Gastroesophageal sphincter (tissue), 4 donors: ENCODE results near the gene TFF1. TPM values are rescaled to one million over a fixed set of nuclear protein-coding genes. Genes with fewer than 3 reads are reported as not detected.

Experiments
- ATAC-seq: fragments of 150-250 bp; one replicate; pipeline ENCODE4 v1.9.1; 2016; ENCODE audit warnings: mild to moderate bottlenecking, moderate library complexity
- H3K27ac ChIP-seq, 4 donors: fragments of 200-600 bp; sonication (generic) in 3 of 4; 1 replicate in 3 of 4; 2 replicates in 1 of 4; pipeline ENCODE4 v1.5.1; 2016 to 2019
- H3K27me3 ChIP-seq: fragments of 200-600 bp; sonication (generic); one replicate; pipeline ENCODE4 v1.5.1; 2019
- H3K36me3 ChIP-seq, 2 donors: fragments of 200-600 bp; sonication (generic); one replicate each; pipeline ENCODE4 v1.5.1; 2019; ENCODE audit warnings: control low read depth in 1 of 2
- H3K4me1 ChIP-seq, 3 donors: fragments of 200-600 bp; sonication (generic); 1 replicate in 2 of 3; 2 replicates in 1 of 3; pipeline ENCODE4 v1.5.1; 2016 to 2019; ENCODE audit warnings: control low read depth in 2 of 3
- H3K4me3 ChIP-seq, 2 donors: fragments of 200-600 bp; sonication (generic); one replicate each; pipeline ENCODE4 v1.5.1; 2019; ENCODE audit warnings: mild to moderate bottlenecking in 1 of 2, moderate library complexity in 1 of 2
- H3K9me3 ChIP-seq, 3 donors: fragments of 200-600 bp; sonication (generic); one replicate each; pipeline ENCODE4 v1.5.1; 2017 to 2019; ENCODE audit warnings: control low read depth in 2 of 3
- EP300 ChIP-seq: sonication (generic); formaldehyde crosslinking; IDR thresholded peaks from one replicate; pipeline ENCODE4 v1.6.1; 2017; ENCODE audit warnings: antibody characterized with exemption, mild to moderate bottlenecking
- POLR2A ChIP-seq, 2 donors: fragments of 450-650 bp; IDR thresholded peaks; one replicate each; pipeline ENCODE4 v1.6.1; 2017; ENCODE audit warnings: antibody characterized with exemption in 2 of 2, mild to moderate bottlenecking in 2 of 2, moderate library complexity in 1 of 2
- POLR2AphosphoS5 ChIP-seq: sonication (generic); formaldehyde crosslinking; IDR thresholded peaks from one replicate; pipeline ENCODE4 v1.6.1; 2017; ENCODE audit warnings: antibody characterized with exemption
- WGBS, 2 donors: methylation state at CpG; one replicate each; pipeline ENCODE4 v1.1.5; 2018; ENCODE audit warnings: low coverage in 1 of 2; 5-methylcytosine and 5-hydroxymethylcytosine counted together
- total RNA-seq, 4 donors: library from RNA; depleted of rRNA; stranded (reverse); fragments of >200 nt; gene quantifications; one replicate each; pipeline ENCODE4 v1.1.0, GENCODE V29; 2016
- TF ChIP-seq, protein P1 (sequence below), 4 experiments: fragments of 200-600 bp in 2 of 4; fragments of 450-650 bp in 2 of 4; sonication (generic) in 1 of 4; IDR thresholded peaks; one replicate each; pipeline ENCODE4 v1.5.1; 2017 to 2019; ENCODE audit warnings: antibody characterized with exemption in 4 of 4, mild to moderate bottlenecking in 2 of 4, moderate library complexity in 2 of 4

TFF1 gene
- total RNA-seq, 4 donors from 2014 or later: not detected

DNA sequence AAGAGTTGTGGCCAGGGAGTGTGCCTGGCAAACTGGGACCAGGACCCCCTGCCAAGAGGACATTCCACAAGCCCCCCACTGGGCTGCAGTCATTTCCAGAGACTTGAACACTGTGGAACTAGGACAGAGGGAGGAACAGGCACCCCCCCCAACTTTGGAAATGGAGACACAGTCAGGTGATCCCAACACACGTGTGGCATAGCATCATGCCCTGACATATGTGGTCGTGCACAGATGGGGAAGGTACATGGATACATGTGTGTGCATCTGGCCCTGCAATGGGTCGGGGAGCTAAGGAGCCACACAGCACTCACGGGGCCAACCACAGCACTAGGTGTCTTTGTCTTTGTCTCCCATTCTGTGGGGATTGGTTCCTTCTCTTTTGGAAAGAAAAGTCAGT lies 44.5 kb downstream of the TFF1 start:
- Histone ChIP-seq H3K36me3 (no peaks in the 10 kb centered on the region), H3K4me1 (no peaks in the 10 kb centered on the region), H3K4me3 (no peak overlapping the region), H3K27ac (no peak overlapping the region), H3K27me3 (peaks cover 29% of the 10 kb centered on the region), H3K9me3 (no peaks in the 10 kb centered on the region)
- 90 to 96% methylated on average over 4 of the region's 4 CpGs for WGBS, 2 donors
- no peak for ATAC-seq
- TF ChIP-seq, protein P1, sequence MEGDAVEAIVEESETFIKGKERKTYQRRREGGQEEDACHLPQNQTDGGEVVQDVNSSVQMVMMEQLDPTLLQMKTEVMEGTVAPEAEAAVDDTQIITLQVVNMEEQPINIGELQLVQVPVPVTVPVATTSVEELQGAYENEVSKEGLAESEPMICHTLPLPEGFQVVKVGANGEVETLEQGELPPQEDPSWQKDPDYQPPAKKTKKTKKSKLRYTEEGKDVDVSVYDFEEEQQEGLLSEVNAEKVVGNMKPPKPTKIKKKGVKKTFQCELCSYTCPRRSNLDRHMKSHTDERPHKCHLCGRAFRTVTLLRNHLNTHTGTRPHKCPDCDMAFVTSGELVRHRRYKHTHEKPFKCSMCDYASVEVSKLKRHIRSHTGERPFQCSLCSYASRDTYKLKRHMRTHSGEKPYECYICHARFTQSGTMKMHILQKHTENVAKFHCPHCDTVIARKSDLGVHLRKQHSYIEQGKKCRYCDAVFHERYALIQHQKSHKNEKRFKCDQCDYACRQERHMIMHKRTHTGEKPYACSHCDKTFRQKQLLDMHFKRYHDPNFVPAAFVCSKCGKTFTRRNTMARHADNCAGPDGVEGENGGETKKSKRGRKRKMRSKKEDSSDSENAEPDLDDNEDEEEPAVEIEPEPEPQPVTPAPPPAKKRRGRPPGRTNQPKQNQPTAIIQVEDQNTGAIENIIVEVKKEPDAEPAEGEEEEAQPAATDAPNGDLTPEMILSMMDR (IDR thresholded peaks at IDR 0.05): no peak
- TF ChIP-seq POLR2AphosphoS5 (no peak), EP300 (no peak)

DNA sequence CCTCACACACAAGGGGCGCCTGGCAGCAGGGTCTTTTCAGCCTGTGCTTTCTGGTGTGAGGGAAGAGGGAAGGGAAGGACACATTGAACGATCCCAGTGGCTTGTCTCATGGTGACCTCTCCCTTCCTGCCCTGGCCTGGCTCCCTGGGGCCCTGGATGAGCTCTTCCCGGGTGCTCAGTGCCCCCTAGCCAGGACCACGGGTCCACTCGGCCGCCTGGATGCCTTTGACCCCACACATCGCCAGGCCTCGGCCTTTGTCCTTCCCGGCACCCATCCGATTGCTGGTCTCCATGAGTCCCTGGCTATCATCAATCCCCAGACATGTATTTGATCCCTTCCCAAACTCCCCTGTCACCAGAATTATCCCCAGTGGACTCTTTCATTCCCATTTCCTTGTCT lies 45.1 kb downstream of the TFF1 start:
- TF ChIP-seq POLR2A (IDR thresholded peaks at IDR 0.05): no peak
- TF ChIP-seq EP300: no peak
- TF ChIP-seq POLR2AphosphoS5: no peak
- TF ChIP-seq, protein P1 (IDR thresholded peaks at IDR 0.05): no peak
- H3K27ac ChIP-seq: no peak overlapping the region
- H3K9me3 ChIP-seq: no peaks in the 10 kb centered on the region
- no peaks in the 10 kb centered on the region for H3K36me3 ChIP-seq
- H3K4me3 ChIP-seq: no peak overlapping the region
- H3K4me1 ChIP-seq: no peaks in the 10 kb centered on the region
- no peak for ATAC-seq
- 88% methylated on average over 1 of the region's 10 CpGs; no CpG with 5 or more reads in 1 of the 2 donors for WGBS, 2 donors
- H3K27me3 ChIP-seq: peaks cover 32% of the 10 kb centered on the region

DNA sequence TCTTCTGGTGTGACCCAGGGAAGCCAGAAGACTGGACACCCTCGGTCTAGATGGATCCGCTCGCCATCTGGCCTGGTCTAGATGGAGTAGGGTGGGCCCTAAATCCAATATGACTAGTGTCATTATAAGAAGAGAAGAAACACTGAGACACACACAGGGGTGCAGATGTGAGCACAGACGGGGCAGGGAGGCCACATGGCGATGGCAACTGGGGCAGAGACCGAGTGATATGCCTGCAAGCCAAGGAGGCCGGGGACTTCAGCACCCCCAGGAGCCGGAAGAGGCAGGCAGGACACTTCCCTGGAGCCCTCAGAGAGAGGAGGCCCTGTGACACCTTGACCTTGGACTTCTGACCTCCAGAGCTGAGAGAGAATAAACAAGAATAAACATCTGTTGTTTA lies 45.5 kb downstream of the TFF1 start:
- H3K36me3 ChIP-seq: no peaks in the 10 kb centered on the region

DNA sequence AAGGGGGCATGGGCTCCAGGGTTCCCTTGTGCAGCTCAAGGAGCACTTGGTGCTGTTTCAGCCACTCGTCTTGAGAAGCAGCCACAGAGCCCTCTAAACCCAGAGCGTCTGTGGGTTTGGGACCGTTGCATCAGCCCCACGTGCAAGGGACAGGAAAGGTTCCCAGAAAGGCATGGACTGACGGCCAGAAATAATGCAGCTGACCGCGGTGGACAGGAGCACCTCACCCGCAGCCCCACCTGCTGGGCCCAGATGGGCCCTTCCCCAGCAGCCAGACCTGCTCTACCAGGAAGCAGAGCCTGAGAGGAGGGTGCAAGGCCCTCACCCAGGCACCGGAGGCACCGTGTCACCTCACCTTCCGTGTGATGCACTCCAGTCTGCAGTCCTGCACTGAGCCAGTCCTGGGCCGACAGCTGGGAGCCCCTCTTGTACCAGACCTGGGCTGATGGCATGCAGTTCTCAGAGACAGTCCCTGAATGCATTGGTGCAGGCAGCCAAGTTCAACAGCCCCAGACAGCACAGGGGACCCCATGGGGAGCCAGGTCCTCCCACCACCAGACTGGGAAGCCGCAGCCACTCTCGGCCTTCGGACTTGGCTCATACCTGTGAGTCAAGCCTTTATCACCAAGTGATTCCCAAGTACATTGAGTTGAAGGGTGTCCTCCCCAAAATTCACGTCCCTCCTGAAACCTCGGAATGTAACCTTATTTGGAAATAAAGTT lies 46.3 kb downstream of the TFF1 start:
- no peak for ATAC-seq
- Histone ChIP-seq H3K4me1 (no peaks in the 10 kb centered on the region), H3K9me3 (no peaks in the 10 kb centered on the region), H3K4me3 (no peak overlapping the region), H3K36me3 (no peaks in the 10 kb centered on the region), H3K27ac (no peak overlapping the region), H3K27me3 (peaks cover 32% of the 10 kb centered on the region)
- 80 to 85% methylated on average over 2 to 5 of the region's 17 CpGs for WGBS, 2 donors
- TF ChIP-seq POLR2AphosphoS5 (no peak), POLR2A (IDR thresholded peaks at IDR 0.05) (no peak), EP300 (no peak)
- TF ChIP-seq, protein P1 (IDR thresholded peaks at IDR 0.05): no peak

More for the DNA sequence above, 45.5 kb downstream of the TFF1 start:
- WGBS, 2 donors: 89 to 92% methylated on average over 4 to 5 of the region's 8 CpGs
- Histone ChIP-seq H3K4me1 (no peaks in the 10 kb centered on the region), H3K9me3 (no peaks in the 10 kb centered on the region), H3K27ac (no peak overlapping the region), H3K4me3 (no peak overlapping the region), H3K27me3 (peaks cover 32% of the 10 kb centered on the region)
- TF ChIP-seq POLR2A (IDR thresholded peaks at IDR 0.05): no peak
- no peak for TF ChIP-seq POLR2AphosphoS5
- TF ChIP-seq EP300: no peak
- TF ChIP-seq, protein P1 (IDR thresholded peaks at IDR 0.05): no peak
- no peak for ATAC-seq

DNA sequence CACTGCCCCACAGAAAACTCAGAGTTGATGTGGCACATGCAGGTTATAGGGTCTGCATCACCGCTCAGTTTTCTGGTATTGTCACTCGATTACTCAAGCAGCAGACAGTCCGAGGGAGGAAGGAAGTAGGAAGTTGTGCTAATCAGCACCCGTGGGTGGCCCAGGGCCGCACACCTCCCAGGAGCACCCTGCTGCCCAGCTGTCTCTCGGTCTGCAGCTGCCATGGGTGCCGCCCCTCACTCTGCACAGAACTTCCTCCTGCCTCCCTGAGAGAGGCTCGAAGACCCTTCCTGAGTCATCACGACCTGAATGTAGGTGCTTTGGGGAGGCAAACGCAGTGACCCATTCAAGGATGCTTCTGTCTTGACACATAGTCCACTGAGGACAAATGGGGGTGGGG lies 47.0 kb downstream of the TFF1 start:
- H3K9me3 ChIP-seq: no peaks in the 10 kb centered on the region
- peaks cover 32% of the 10 kb centered on the region for H3K27me3 ChIP-seq
- no peak for ATAC-seq
- H3K27ac ChIP-seq: no peak overlapping the region
- no peak overlapping the region for H3K4me3 ChIP-seq
- WGBS, 2 donors: 61% methylated on average over 5 of the region's 10 CpGs; no CpG with 5 or more reads in 1 of the 2 donors
- no peaks in the 10 kb centered on the region for H3K36me3 ChIP-seq
- no peak for TF ChIP-seq EP300
- no peaks in the 10 kb centered on the region for H3K4me1 ChIP-seq
